Measurements from ENCODE around the gene OOEP.
"Not testable (repeated sequence)": the region's sequence is repeated elsewhere in the genome, so short reads cannot be mapped to it uniquely, and the experiment has no call there.

Gene OOEP

DNA sequence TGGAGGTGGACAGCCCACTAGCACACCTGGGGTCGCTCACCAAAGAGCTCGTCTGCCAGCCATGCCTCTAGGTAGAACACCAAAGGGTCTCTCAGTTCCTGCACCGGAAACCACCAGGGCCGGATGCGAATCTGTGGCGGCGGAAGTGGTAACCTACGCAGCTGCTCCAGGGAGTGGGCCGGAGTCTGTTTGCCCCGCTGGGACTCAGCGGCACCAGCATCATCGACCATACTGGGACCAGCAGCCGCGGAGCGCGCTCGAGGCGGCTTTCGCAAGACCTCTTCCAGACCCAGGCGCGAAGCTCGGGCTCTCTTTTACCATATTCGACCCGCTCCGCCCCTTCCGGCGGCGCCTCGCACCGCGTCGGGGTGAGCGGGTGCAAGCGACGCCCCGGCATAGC lies at the start of gene OOEP:
Gene OOEP, minus strand, starts transcription at position 335 of the 400 bp plus-strand sequence. Its CDS starts 105 bp downstream, at position 230.
- H3K4me1 Mint-ChIP-seq = no peaks in the 10 kb centered on the region
- H3K9me3 Mint-ChIP-seq = peaks cover 1% of the 10 kb centered on the region
- no peaks in the 10 kb centered on the region for H3K36me3 Mint-ChIP-seq

DNA sequence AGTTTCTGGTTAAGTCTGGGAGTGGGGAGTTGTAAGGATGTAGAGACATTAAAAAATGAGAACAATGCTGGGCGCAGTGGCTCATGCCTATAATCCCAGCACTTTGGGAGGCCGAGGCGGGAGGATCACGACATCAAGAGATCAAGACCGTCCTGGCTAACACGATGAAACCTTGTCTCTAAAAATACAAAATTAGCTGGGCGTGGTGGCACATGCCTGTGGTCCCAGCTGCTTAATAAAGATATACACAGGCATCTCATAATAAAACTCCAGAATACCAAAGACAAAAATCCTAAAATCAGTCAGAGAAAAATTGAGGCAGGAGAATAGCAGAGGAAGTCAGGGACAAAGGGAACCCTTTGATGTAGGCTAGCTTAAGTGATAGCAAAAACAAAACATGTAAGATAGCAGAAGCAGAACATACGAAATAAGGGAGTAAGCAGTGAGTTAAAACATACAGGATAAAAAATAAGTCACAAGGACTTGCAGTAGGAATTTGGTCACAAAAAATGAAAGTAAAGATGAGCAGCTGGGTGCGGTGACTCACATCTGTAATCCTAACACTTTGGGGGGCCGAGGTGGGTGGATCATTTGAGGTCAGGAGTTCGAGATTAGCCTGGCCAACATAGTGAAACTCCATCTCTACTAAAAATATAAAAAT lies 48.5 kb upstream of the OOEP start:
- Mint-ChIP-seq H3K4me3 (no peak overlapping the region), H3K27me3 (no peaks in the 10 kb centered on the region), H3K27ac (peak overlapping the region; percentile 45), H3K4me1 (no peaks in the 10 kb centered on the region), H3K36me3 (peaks cover 21% of the 10 kb centered on the region), H3K9me3 (no peaks in the 10 kb centered on the region)
- ATAC-seq (ENCODE audit: low read depth) (no peak), DNase-seq (ENCODE audit: low spot score in 2 of 2) (no peak)

More for the DNA sequence above, at the start of gene OOEP:
- H3K27me3 Mint-ChIP-seq = peaks cover 3% of the 10 kb centered on the region
- ATAC-seq (ENCODE audit: low read depth) (no peak), DNase-seq (ENCODE audit: low spot score in 2 of 2) (no peak)
- no peak within 1 kb of the TSS for H3K4me3 Mint-ChIP-seq
- no peak within 1 kb of the TSS for H3K27ac Mint-ChIP-seq

DNA sequence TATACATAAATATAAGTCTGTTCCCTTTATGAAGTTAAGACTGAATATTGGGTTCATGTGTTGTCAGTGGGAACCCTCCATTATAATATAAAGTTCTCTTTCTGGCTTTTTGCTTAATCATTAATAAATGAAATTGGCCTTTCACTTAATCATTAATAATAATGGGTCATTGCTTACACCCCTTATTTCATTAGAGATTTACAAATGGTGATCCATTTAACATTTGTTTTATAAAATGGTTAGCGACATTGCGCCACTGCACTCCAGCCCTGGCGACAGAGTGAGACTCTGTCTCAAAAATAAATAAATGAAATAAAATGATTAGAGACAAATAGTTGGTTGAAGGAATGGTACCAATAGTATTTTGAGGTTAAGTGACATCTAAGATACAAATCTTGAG lies 43.4 kb upstream of the OOEP start:
- peaks cover 14% of the 10 kb centered on the region for H3K36me3 Mint-ChIP-seq
- no peaks in the 10 kb centered on the region for H3K4me1 Mint-ChIP-seq
- no peaks in the 10 kb centered on the region for H3K27me3 Mint-ChIP-seq
- no peaks in the 10 kb centered on the region for H3K9me3 Mint-ChIP-seq
- DNase-seq (ENCODE audit: low spot score in 2 of 2) (no peak), ATAC-seq (ENCODE audit: low read depth) (no peak)
- no peak overlapping the region for H3K27ac Mint-ChIP-seq
- no peak overlapping the region for H3K4me3 Mint-ChIP-seq

DNA sequence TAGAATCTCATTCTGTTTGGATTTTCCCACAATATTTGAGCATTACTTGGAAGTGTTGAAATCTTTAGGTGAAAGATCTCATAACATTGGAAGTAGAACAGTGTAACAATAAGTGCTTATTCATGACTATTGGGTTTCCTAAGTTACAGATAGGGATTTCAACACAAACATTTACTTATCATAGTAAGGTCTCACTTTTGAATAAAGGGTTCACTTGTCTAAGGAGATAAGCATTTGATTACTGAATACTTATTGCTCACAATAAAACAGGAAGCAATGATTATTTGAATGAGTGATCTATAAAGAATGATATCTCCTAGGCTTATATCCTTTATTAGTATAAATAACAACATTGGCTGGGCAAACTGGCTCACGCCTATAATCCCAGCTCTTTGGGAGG lies 39.7 kb upstream of the OOEP start:
- Mint-ChIP-seq H3K36me3 (peaks cover 6% of the 10 kb centered on the region), H3K27me3 (no peaks in the 10 kb centered on the region), H3K4me1 (no peaks in the 10 kb centered on the region), H3K4me3 (no peak overlapping the region), H3K9me3 (no peaks in the 10 kb centered on the region), H3K27ac (no peak overlapping the region)
- DNase-seq (ENCODE audit: low spot score in 2 of 2) (no peak), ATAC-seq (ENCODE audit: low read depth) (no peak)

DNA sequence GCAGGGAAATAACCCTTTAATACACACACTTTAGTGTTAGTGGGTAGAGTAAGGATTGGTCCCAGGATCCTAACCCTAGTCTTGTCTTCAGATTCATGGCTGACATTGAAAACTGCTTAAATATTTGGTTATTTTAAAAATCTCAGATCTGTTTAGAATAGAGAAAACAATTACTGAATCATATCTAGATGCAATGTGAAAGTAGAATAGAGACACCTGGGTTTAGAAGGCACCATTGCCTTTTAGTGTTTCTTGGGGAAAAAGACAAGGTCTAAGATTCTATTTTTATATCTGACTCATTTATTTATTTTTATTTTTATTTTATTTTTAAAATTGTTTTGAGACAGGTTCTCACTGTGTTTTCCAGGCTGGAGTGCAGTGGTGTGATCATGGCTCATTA lies 31.0 kb upstream of the OOEP start:
- ATAC-seq (ENCODE audit: low read depth) (no peak), DNase-seq (ENCODE audit: low spot score in 2 of 2) (no peak)
- Mint-ChIP-seq H3K27ac (no peak overlapping the region), H3K4me1 (no peaks in the 10 kb centered on the region), H3K27me3 (no peaks in the 10 kb centered on the region), H3K36me3 (no peaks in the 10 kb centered on the region), H3K9me3 (no peaks in the 10 kb centered on the region), H3K4me3 (no peak overlapping the region)

DNA sequence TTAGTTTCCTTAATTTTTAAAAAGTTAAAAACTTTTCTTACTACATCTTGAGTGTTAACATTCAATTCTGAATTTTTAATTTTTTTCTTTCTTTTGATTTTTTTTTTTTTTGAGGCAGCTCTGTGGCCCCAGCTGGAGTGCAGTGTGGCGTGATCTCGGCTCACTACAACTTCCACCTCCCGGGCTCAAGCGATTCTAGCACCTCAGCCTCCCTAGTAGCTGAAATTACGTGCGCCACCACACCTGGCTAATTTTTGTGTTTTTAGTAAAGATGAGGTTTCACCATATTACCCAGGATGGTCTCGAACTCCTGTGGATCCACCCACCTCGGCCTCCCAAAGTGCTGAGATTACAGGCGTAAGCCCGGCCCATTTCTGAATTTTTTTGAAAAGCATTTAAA lies 26.2 kb upstream of the OOEP start:
- no peak for DNase-seq (ENCODE audit: low spot score in 2 of 2)
- no peak overlapping the region for H3K4me3 Mint-ChIP-seq
- peaks cover 3% of the 10 kb centered on the region for H3K4me1 Mint-ChIP-seq
- no peak for ATAC-seq (ENCODE audit: low read depth)
- no peaks in the 10 kb centered on the region for H3K36me3 Mint-ChIP-seq
- no peak overlapping the region for H3K27ac Mint-ChIP-seq
- no peaks in the 10 kb centered on the region for H3K9me3 Mint-ChIP-seq
- H3K27me3 Mint-ChIP-seq = no peaks in the 10 kb centered on the region

DNA sequence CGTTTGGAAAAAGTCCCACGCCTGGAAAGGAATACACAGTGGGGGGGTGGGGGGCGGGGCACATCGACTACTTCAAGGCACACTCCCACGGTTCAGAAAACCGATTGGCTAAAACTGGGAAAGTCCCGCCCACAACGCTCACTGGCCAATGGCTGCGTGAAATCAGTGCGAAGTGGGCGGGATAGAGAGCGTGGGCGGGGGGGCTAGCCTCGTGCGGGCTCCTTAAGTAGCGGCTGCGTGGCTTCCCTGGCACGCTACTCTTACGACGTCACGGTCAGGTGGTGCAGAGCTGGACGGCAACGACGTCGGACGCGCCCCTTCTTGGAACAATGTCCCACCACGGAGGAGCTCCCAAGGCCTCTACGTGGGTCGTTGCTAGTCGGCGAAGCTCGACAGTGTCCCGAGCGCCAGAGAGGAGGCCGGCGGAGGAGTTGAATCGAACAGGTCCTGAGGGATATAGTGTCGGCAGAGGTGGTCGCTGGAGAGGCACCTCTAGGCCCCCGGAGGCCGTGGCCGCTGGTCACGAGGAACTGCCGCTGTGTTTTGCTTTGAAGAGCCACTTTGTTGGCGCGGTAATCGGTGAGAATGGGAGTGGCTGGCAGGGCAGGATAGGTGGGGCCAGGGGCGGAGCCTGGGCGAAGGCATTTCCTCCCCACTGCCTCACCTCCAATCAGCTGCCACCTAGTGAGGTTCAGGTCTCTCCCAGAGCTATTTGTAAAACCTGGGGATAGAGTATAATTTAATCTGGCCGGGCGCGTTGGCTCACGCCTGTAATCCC lies 25.1 kb upstream of the OOEP start, which contains the start of gene DDX43:
Gene DDX43, plus strand, starts transcription at position 252 of the 778 bp plus-strand sequence. Its CDS starts 78 bp downstream, at position 330.
- ATAC-seq (ENCODE audit: low read depth) (peak; percentile 89), DNase-seq (ENCODE audit: low spot score in 2 of 2) (peak; percentile 57 to 58)
- H3K4me1 Mint-ChIP-seq = peaks cover 3% of the 10 kb centered on the region
- no peaks in the 10 kb centered on the region for H3K36me3 Mint-ChIP-seq
- H3K4me3 Mint-ChIP-seq = peak within 1 kb of the TSS; percentile 89
- H3K27me3 Mint-ChIP-seq = no peaks in the 10 kb centered on the region
- H3K27ac Mint-ChIP-seq = peak within 1 kb of the TSS; percentile 98
- no peaks in the 10 kb centered on the region for H3K9me3 Mint-ChIP-seq

DNA sequence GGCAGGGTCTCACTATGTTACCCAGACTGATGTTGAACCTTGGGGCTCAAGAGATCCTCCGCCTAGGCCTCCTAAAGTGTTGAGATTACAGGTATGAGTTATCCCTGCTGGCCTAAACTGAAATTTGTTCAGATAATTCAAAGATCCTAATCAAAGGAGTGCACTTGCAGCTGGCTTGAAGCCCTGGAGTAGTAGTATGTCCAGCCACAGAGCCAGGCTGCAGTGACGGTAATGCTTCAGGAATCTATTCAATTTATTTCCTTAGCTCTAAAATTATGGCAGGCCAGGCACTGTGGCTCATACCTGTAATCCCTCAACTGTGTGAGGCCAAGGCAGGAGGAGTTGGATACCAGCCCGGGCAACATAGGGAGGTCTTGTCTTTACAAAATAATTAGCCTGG lies 23.6 kb upstream of the OOEP start:
- H3K27ac Mint-ChIP-seq = no peak overlapping the region

DNA sequence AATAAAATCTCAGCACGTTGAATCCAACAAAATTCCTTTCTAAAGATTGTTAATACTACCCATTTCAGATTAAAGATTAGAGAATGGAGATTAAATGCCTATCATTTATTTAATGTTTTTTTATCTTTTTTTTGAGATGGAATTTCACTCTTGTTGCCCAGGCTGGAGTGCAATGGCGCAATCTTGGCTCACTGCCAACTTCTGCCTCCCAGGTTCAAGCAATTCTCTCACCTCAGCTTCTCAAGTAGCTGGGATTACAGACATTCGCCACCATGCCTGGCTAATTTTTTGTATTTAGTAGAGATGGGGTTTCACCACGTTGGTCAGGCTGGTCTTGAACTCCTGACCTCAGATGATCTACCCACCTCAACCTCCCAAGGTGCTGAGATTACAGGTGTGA lies 22.5 kb upstream of the OOEP start:
- not testable (repeated sequence) for H3K4me1 Mint-ChIP-seq; H3K4me3 Mint-ChIP-seq; ATAC-seq (ENCODE audit: low read depth); DNase-seq (ENCODE audit: low spot score in 2 of 2); H3K36me3 Mint-ChIP-seq; H3K27me3 Mint-ChIP-seq; H3K9me3 Mint-ChIP-seq; H3K27ac Mint-ChIP-seq

More for the DNA sequence above, 23.6 kb upstream of the OOEP start:
- H3K4me1 Mint-ChIP-seq = peaks cover 6% of the 10 kb centered on the region
- no peaks in the 10 kb centered on the region for H3K27me3 Mint-ChIP-seq
- H3K36me3 Mint-ChIP-seq = no peaks in the 10 kb centered on the region
- DNase-seq (ENCODE audit: low spot score in 2 of 2) (no peak), ATAC-seq (ENCODE audit: low read depth) (no peak)
- no peaks in the 10 kb centered on the region for H3K9me3 Mint-ChIP-seq
- H3K4me3 Mint-ChIP-seq = peak overlapping the region; percentile 16

DNA sequence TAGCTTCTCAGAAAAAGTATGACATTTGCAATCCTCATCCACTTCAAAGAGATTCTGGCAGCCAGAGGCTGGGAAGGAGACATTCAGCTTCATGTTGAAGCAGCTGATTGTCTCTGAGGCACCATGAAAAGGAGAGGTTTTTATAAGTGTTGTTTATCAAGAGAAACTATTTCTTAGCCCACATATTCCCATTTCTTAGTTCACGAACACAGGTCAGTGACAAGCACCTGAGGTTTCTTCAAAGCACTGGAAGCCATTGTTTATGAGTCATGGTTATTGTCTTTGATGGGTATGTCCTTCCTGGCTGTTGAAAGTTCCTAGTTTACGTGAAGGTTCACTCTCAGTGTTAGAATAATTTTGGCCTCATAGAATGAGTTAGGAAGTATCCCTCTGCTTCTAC lies 22.0 kb upstream of the OOEP start:
- DNase-seq (ENCODE audit: low spot score in 2 of 2) (no peak), ATAC-seq (ENCODE audit: low read depth) (no peak)
- peak overlapping the region; percentile 24 for H3K27ac Mint-ChIP-seq
- peaks cover 6% of the 10 kb centered on the region for H3K4me1 Mint-ChIP-seq
- no peak overlapping the region for H3K4me3 Mint-ChIP-seq
- H3K36me3 Mint-ChIP-seq = no peaks in the 10 kb centered on the region
- H3K27me3 Mint-ChIP-seq = no peaks in the 10 kb centered on the region
- H3K9me3 Mint-ChIP-seq = no peaks in the 10 kb centered on the region

DNA sequence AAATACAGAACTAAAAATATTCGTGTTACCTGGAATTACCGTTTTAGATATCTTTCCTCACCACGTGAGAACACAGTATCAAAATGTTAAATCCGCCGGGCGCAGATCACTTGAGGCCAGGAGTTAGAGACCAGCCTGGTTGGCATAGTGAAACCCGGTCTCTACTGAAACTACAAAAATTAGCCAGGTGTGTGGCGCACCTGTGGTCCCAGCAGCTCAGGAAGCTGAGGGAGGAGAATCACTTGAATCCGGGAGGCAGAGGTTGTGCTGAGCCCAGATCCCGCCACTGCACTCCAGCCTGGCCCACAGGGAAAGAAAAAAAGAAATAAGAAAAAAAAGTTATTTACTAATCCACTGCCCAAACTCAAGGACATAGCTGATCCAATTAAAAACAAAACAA lies 20.2 kb upstream of the OOEP start:
- ATAC-seq (ENCODE audit: low read depth) (no peak), DNase-seq (ENCODE audit: low spot score in 2 of 2) (no peak)
- Mint-ChIP-seq H3K27me3 (no peaks in the 10 kb centered on the region), H3K4me1 (peaks cover 5% of the 10 kb centered on the region), H3K9me3 (no peaks in the 10 kb centered on the region), H3K27ac (no peak overlapping the region), H3K36me3 (no peaks in the 10 kb centered on the region), H3K4me3 (no peak overlapping the region)

DNA sequence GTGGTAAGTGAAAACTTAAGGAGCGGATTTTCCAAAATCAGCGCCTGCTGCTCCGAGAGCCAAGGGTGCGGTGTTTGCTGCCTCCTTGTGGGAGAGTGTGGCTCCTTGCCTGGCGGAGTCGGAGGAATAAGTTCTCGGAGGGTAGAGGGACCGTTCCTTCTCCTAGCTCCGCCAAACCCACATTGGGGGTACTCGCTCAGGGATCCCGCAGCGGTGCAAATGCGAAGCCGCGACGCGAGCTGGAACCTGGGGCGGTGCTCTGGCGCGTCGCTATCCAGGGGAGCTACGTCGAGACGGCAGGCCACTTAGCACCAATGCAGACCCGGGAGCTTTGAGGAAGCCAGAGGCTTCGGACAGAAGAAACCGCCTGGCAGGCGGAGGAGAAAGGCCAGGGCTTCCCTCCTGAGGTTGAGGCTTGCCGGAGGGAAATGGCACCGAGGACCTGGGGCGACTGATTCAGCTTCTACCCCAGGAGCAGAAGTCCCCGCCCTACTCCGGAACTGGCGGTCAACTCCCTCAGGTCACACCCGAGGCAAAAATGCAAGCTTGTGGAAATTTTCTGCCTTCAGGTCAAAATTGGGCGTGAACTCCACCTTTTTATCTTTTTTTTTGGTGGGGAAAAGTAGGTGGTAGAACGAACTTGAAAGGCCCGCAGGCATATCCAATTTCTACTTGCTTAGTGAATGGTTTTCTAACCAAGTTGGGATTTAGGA lies 19.3 kb upstream of the OOEP start:
- Mint-ChIP-seq H3K36me3 (no peaks in the 10 kb centered on the region), H3K4me3 (peak overlapping the region; percentile 88), H3K27me3 (no peaks in the 10 kb centered on the region), H3K27ac (no peak overlapping the region), H3K4me1 (peaks cover 3% of the 10 kb centered on the region), H3K9me3 (no peaks in the 10 kb centered on the region)
- DNase-seq (ENCODE audit: low spot score in 2 of 2) = peak in 1 of 2 donors; percentile 20
- ATAC-seq (ENCODE audit: low read depth) = peak; percentile 79

DNA sequence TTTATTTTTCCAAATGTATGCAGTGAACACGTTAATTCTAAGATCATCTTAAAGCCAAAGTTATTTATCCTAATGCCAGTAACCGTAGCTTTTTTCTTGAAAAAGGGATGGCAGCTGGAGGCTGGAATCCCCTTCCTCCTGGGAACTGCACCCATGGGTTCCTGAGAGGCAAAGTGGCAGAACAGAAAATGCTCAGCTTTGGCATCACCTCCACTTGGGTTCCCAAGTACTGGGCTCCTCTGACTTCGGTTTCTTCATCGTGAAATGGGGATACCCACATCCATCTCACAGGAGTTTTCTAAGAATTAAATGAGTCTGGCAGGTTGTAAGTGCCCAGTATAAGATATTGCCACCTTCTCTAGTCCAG lies 18.7 kb upstream of the OOEP start:
- ATAC-seq (ENCODE audit: low read depth) = peak; percentile 23
- Mint-ChIP-seq H3K27ac (no peak overlapping the region), H3K4me1 (peaks cover 3% of the 10 kb centered on the region)

DNA sequence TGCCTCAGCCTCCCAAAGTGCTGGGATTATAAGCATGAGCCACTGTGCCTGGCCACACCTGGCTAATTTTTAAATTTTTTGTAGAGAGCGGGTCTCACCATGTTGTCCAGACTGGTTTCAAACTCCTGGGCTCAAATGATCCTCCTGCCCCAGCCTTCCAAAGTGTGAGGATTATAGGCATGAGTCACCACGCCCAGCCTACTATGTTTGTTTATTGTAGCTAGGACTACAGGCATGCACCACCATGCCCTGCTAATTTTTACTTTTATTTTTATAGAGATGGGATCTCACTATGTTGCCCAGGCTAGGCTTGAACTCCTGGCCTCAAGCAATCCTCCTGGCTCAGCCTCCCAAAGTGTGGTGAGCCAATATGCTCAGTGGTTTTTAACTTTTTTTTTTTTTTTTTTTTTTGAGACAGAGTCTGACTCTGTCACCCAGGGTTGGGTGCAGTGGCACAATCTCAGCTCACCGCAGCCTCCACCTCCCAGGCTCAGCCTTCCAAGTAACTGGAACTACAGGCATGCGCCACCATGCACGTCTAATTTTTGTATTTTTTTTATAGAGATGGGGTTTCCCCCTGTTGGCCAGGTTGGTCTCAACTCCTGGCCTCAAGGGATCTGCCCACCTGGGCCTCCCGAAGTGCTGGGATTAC lies 12.9 kb upstream of the OOEP start:
- DNase-seq (ENCODE audit: low spot score in 2 of 2) = no peak

More for the DNA sequence above, 18.7 kb upstream of the OOEP start:
- H3K27me3 Mint-ChIP-seq = no peaks in the 10 kb centered on the region
- no peak for DNase-seq (ENCODE audit: low spot score in 2 of 2)
- H3K36me3 Mint-ChIP-seq = no peaks in the 10 kb centered on the region
- peak overlapping the region; percentile 88 for H3K4me3 Mint-ChIP-seq
- H3K9me3 Mint-ChIP-seq = no peaks in the 10 kb centered on the region

More for the DNA sequence above, 12.9 kb upstream of the OOEP start:
- ATAC-seq (ENCODE audit: low read depth) = no peak
- H3K27me3 Mint-ChIP-seq = no peaks in the 10 kb centered on the region
- no peaks in the 10 kb centered on the region for H3K36me3 Mint-ChIP-seq
- no peak overlapping the region for H3K4me3 Mint-ChIP-seq
- H3K9me3 Mint-ChIP-seq = no peaks in the 10 kb centered on the region
- H3K4me1 Mint-ChIP-seq = no peaks in the 10 kb centered on the region
- no peak overlapping the region for H3K27ac Mint-ChIP-seq

Measured in memory B cell (primary cell).